Endodermal cell (in vitro differentiated cells): ENCODE data around the gene HS6ST3. TPM values are rescaled to one million over a fixed set of nuclear protein-coding genes. Genes with fewer than 3 reads are reported as not detected.

Experiments used
- DNase-seq: peaks from one replicate; pipeline ENCODE4 v3.0.0-alpha.2; 2017
- H3K27ac ChIP-seq: 2 replicates; pipeline ENCODE4 v1.5.1; 2013; ENCODE audit warnings: mild to moderate bottlenecking, low read depth, low read length, moderate library complexity
- H3K27me3 ChIP-seq: 2 replicates; pipeline ENCODE4 v1.6.1; 2013; ENCODE audit warnings: mild to moderate bottlenecking, low read length, moderate library complexity; ENCODE audit not compliant: insufficient read depth, control insufficient read depth, poor library complexity, severe bottlenecking
- H3K36me3 ChIP-seq: 2 replicates; pipeline ENCODE4 v1.7.0; 2013; ENCODE audit warnings: mild to moderate bottlenecking, low read length, moderate library complexity; ENCODE audit not compliant: control insufficient read depth, insufficient read depth
- H3K4me1 ChIP-seq: one replicate; pipeline ENCODE4 v1.7.0; 2013; ENCODE audit warnings: low read length; ENCODE audit not compliant: control insufficient read depth, insufficient read depth
- H3K4me3 ChIP-seq: 2 replicates; pipeline ENCODE4 v1.5.1; 2013; ENCODE audit warnings: mild to moderate bottlenecking, low read length, moderate library complexity
- H3K9ac ChIP-seq: 2 replicates; pipeline ENCODE4 v1.6.1; 2013; ENCODE audit warnings: mild to moderate bottlenecking, low read length, moderate library complexity; ENCODE audit not compliant: poor library complexity, severe bottlenecking; ENCODE audit errors: extremely low read depth
- H3K9me3 ChIP-seq: 2 replicates; pipeline ENCODE4 v1.6.1; 2013; ENCODE audit warnings: mild to moderate bottlenecking, low read length, moderate library complexity; ENCODE audit not compliant: control insufficient read depth
- H3K27ac Mint-ChIP-seq: 2 replicates; pipeline ENCODE4 v1.8.0; 2020; ENCODE audit warnings: mixed read lengths
- H3K27me3 Mint-ChIP-seq: 2 replicates; pipeline ENCODE4 v1.8.0; 2021; ENCODE audit warnings: mild to moderate bottlenecking, mixed read lengths; ENCODE audit not compliant: insufficient read depth
- H3K36me3 Mint-ChIP-seq: 2 replicates; pipeline ENCODE4 v1.8.0; 2020; ENCODE audit warnings: low read depth, mixed read lengths
- H3K4me1 Mint-ChIP-seq: 2 replicates; pipeline ENCODE4 v1.8.0; 2020; ENCODE audit warnings: mixed read lengths
- H3K4me3 Mint-ChIP-seq: 2 replicates; pipeline ENCODE4 v1.8.0; 2020; ENCODE audit warnings: mild to moderate bottlenecking, moderate library complexity, mixed read lengths
- H3K9me3 Mint-ChIP-seq: 2 replicates; pipeline ENCODE4 v1.8.0; 2020; ENCODE audit warnings: mild to moderate bottlenecking, mixed read lengths
- CTCF ChIP-seq: fragments of 200-600 bp; sonication (generic); conservative IDR thresholded peaks from 2 replicates; pipeline ENCODE4 v1.5.0; 2021; ENCODE audit warnings: antibody characterized with exemption, mild to moderate bottlenecking
- WGBS, 2 experiments: methylation state at CpG; one replicate each; pipeline versions ENCODE4 v1.1.5 to v1.1.7; 2013; ENCODE audit warnings: missing lambda C conversion rate in 2 of 2, mixed read lengths in 1 of 2; ENCODE audit not compliant: insufficient coverage in 1 of 2, insufficient read length in 1 of 2; 5-methylcytosine and 5-hydroxymethylcytosine counted together
- total RNA-seq, 2 donors: library from RNA; stranded (reverse); fragmentation: NEBNext Ultra II Directional in 1 of 2; extraction: Animal tissue kit (Norgen Biotek cat#: 25700) in 1 of 2; gene quantifications; 2 replicates in 1 of 2; 3 replicates in 1 of 2; pipeline ENCODE4 v1.2.1, GENCODE V29; 2021

The HS6ST3 gene
- total RNA-seq, 2 donors from 2014 or later: 0.84 to 1.1 TPM

GRCh38 chr13:96684907-96685306 lies 595.0 kb downstream of the HS6ST3 start:
- Mint-ChIP-seq H3K4me3 (no peak overlapping the region), H3K27me3 (peaks cover 21% of the 10 kb centered on the region), H3K27ac (no peak overlapping the region), H3K9me3 (no peaks in the 10 kb centered on the region), H3K36me3 (no peaks in the 10 kb centered on the region), H3K4me1 (no peaks in the 10 kb centered on the region)
- DNase-seq: no peak
- H3K4me1 ChIP-seq: no peaks in the 10 kb centered on the region
- H3K4me3 ChIP-seq: no peak overlapping the region
- no peaks in the 10 kb centered on the region for H3K9me3 ChIP-seq
- H3K27me3 ChIP-seq: peaks cover 39% of the 10 kb centered on the region
- WGBS, 2 experiments: 100% methylated on average over 1 of the region's 1 CpG; no CpG with 5 or more reads in 1 of the 2 experiments
- no peak for TF ChIP-seq CTCF
- H3K9ac ChIP-seq: no peak overlapping the region
- H3K36me3 ChIP-seq: no peaks in the 10 kb centered on the region
- H3K27ac ChIP-seq: no peak overlapping the region

- 0 to 44% methylated on average over 1 to 2 of the region's 2 CpGs for WGBS, 2 experiments
- Histone ChIP-seq H3K27me3 (peaks cover 26% of the 10 kb centered on the region), H3K9ac (no peak overlapping the region), H3K27ac (no peak overlapping the region), H3K4me3 (no peak overlapping the region), H3K36me3 (no peaks in the 10 kb centered on the region), H3K9me3 (no peaks in the 10 kb centered on the region), H3K4me1 (no peaks in the 10 kb centered on the region)
- Mint-ChIP-seq H3K36me3 (no peaks in the 10 kb centered on the region), H3K27me3 (peaks cover 8% of the 10 kb centered on the region), H3K27ac (no peak overlapping the region), H3K4me3 (no peak overlapping the region), H3K9me3 (no peaks in the 10 kb centered on the region), H3K4me1 (no peaks in the 10 kb centered on the region)
- no peak for DNase-seq
- TF ChIP-seq CTCF: no peak
Measured at GRCh38 chr13:96686286-96686685, 596.4 kb downstream of the HS6ST3 start.

- Histone ChIP-seq H3K9ac (no peak overlapping the region), H3K36me3 (no peaks in the 10 kb centered on the region), H3K9me3 (no peaks in the 10 kb centered on the region), H3K4me1 (no peaks in the 10 kb centered on the region), H3K27me3 (peaks cover 19% of the 10 kb centered on the region), H3K4me3 (no peak overlapping the region), H3K27ac (no peak overlapping the region)
- Mint-ChIP-seq H3K27me3 (peaks cover 6% of the 10 kb centered on the region), H3K9me3 (no peaks in the 10 kb centered on the region), H3K27ac (no peak overlapping the region), H3K4me1 (peaks cover 6% of the 10 kb centered on the region), H3K36me3 (no peaks in the 10 kb centered on the region), H3K4me3 (no peak overlapping the region)
- no peak for DNase-seq
- WGBS, 2 experiments: 93 to 95% methylated on average over 2 of the region's 3 CpGs
- no peak for TF ChIP-seq CTCF
Measured at GRCh38 chr13:96687191-96687590, 597.3 kb downstream of the HS6ST3 start.
